HG03095 (cell line): ENCODE data around the gene PRKCQ.
"Not testable (repeated sequence)": the region's sequence is repeated elsewhere in the genome, so short reads cannot be mapped to it uniquely, and the experiment has no call there.

Experiments used
- ATAC-seq: cut with Tn5 transposase; IDR thresholded peaks from one replicate; pipeline ENCODE4 v1.9.1; 2021; ENCODE audit warnings: moderate library complexity; ENCODE audit not compliant: unreplicated experiment

Gene PRKCQ

DNA sequence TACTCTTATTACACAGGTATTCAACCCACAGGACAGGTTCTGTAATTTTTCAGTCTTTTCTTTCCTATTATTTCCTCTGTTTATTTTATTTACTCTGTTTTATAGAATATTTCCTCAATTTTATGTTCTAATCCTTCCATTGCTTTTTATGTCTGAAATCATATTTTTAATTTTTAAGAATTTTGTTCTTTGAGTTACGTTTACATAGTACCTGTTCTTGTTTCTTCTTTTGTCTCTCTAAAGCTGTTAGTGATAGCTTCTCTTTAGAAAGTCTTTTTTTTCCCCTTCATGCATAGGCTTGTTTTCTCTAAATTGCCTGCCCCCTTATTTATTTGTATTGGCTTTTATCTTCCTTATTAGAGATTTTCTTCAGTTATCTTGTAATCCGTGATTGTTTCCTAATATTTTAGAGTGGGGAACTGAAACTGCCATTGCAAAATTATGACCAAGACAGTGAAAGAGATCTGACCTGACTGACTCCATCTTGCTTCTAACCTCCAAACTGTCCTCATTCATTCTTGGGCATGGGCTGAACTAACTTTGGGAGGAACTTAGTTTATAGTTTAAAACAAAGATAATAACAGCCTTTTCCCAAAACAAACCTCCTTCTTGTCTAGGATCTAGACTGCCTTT lies 189.7 kb downstream of the PRKCQ start:
- no peak for ATAC-seq

DNA sequence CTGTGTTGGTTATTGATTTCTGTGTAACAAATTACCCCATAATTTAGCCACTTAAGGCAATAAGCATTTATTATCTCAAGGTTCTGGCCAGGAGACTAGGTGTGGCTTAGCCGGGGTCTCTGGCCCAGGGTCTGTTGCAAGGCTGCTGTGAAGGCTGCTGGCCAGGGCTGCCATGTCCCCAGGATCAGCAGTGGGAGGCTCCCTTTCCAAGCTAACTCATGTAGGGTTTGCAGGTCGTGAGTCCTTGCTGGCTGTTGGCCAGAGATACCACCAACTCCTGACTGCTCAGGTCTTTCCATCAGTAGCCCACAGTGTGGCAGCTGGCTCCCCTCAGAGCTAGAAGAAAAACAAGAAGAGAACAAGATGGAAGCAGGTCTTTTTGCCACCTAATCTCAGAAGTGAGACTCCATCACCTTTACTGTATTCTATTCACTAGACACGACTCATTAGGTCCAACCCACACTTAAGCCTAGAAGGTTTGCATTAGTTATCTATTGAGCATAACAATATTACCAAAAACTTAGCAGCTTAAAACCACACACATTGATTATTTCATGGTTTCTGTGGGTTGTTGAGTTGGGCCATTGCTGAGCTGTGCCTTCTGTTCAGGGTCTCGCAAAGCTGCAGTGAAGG lies 191.7 kb downstream of the PRKCQ start:
- ATAC-seq: no peak

DNA sequence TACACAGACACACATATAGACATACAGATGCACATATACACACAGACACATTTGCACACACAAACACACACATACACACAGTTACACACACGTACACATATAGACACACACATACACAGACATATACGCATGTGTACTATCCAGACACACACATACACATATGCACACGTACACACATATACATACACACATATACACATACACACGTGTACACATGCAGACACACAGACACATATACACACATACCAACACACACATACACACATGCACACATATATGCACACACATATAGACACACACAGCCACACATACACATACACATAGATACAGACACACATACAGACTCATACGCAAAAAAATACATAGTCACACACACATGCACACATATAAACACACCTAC lies 193.1 kb downstream of the PRKCQ start:
- ATAC-seq: no peak

DNA sequence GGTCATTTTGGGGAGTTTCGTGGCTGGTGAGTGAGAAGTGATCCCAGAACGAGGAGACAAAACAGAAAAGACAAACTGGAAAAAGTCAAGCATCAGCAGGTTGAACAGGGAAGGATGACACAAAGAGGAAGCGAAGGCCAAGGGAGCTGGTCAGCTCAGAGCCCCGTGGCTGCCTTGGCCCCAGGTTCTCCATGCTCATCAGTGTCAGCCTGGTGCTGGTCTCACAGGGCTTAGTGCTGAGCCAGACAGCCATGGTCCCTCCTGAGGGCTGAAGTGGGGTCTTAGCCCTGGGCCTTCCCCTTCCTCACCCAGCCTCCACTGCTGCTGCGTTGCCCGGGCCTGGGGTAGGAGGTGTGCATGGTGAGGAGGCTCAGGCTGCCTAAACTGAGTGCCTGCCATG lies 193.7 kb downstream of the PRKCQ start:
- ATAC-seq: no peak

DNA sequence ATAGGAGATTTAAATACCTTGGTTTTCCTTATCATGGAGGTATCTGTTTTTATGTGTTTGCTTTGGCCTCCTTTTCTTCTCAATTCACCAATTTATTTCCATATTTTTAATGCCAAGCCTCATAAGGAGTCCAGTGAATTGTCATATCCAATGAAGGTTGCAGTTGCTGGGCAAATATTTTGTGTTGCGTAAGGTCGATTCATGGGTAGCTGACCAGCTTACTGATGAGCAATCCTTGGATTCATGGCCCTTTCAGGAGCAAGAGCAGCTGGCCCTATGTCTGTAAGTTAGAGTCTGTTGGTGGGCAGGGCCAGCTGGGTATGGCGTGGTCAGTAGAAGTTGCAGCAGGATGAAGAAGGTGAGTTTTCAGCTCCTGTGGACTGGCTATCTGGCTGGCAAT lies 194.4 kb downstream of the PRKCQ start:
- no peak for ATAC-seq

DNA sequence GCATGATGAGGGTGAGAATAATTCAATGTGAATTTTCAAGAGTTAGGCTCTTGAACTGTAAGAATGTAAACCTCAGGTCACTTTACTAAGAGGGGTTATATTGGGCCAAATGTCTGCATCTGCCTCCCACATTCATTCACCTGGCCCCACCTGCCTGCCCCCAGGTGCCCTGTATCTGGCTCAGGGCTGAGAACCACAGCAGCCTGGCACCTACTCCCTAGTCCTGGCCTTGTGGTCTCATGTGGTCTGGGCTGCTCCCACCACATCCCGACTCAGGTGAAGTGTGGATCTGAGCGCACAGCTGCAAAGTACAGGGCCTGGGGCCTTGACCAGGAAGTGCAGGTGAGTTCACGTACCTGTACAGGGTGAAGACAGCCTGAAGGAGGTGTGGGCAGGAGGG lies 195.2 kb downstream of the PRKCQ start:
- no peak for ATAC-seq

DNA sequence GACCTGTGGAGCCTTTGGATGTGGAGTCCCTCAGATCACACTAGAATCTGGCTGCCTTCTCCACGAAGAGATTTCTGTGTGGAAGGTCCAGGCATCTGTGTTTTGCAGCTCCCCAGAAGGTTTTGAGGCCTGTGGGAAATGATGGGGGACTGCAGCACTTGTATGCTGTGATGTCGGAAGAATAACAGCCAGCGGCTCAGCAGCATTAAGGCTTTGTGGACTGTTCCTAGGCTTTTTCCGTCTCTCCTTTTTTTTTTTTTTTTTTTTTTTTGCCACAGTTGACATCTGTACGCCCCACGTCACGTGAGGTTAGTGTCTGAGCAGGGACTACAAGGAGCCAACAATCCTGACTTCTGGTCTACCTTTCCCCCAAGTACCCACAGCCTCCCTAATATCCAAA lies 196.0 kb downstream of the PRKCQ start:
- no peak for ATAC-seq

DNA sequence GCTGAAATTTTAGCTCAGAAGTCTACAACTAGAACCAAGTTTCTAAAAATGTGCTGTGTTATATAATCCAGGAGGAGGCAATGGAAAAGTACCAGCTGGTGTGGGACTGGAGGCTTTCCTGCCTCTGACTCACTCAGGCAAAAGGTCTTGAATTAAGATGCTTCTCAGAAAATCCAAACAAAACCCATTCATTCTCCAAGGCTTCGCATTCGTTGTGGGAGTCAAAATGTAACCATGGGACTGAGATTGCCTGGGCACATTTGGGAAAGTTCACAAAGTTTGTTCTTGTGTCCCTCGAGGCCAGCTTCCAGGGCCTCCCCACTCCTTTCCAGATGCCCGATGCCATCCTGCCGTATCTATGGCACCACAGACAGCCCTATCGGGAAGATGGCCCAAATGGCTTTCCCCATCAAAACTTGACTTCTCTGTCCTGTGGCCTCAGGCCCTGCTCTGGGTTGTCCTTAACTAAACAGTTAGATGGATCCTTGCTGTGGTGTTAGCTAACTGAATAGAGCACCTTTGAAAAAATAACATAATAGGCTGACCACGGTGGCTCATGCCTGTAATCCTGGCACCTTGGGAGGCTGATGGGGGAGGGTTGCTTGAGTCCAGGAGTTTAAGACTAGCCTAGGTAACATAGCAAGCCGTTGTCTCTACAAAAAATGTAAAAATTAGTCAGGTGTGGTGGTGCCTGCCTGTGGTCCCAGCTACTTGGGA lies 196.8 kb downstream of the PRKCQ start:
- ATAC-seq: no peak

DNA sequence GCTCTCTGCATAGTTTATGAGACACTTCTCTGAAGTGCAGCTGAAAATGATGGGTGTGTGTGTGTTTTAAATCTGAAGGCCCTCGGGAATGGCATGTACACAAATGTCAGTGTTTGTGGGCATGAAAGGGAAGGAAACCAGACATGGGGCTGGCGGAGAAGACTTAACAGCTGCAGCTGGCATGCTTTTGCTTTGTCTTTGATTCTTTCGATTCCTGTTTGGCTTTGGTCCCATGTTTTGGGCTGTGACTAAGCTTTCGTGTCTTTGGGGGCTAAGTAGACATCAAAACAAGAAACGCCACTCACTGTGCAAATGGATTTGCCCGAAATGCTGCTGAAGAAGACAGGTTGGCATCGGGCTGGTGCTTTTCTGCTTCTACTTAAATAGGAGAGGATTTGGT lies 198.0 kb downstream of the PRKCQ start:
- ATAC-seq: no peak

DNA sequence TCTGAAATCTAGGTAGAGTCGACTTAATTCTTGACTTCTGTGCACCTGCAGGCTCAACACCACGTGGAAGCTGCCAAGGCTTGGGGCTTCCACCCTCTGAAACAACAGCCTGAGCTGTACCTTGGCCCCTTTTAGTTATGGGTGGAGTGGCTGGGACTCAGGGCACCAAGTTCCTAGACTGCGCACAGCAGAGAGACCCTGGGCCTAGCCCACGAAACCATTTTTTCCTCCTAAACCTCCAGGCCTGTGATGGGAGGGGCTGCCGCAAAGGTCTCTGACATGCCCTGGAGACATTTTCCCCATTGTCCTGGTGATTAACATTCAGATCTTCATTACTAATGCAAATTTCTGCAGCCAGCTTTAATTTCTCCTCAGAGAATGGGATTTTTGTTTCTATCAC lies 199.6 kb downstream of the PRKCQ start:
- not testable (repeated sequence) for ATAC-seq

DNA sequence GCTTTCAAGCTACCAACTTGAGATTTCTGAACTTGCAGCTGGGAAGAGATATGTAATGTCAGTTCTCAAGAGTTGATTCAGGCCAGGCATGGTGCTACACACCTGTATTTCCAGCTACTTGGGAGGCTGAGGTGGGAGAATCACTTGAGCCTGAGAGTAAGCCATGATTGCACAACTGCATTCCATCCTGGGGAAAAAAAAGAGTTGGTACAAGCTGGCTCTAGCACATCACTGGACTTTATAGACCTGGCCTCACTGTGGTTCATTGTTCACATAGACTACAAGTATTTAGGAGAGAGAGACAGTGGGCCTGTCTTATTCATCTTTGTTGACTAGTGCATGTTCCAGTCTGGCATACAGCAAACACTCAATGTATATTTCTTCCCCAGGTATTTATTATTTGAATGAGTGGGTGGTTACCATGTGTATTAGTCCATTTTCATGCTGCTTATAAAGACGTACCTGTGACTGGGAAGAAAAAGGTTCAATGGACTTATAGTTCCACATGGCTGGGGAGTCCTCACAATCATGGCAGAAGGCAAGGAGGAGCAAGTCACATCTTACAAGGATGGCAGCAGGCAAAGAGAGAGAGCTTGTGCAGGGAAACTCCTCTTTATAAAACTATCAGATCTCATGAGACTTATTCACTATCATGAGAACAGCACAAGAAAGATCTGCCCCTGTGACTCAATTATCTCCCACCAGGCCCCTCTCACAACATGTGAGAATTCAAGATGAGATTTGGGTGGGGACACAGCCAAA lies 200.9 kb downstream of the PRKCQ start:
- ATAC-seq: no peak
